Ecto neural progenitor cell (in vitro differentiated cells): ENCODE measurements around the gene CIC.

Experiments
- DNase-seq: peaks from one replicate; pipeline ENCODE4 v3.0.0-alpha.2; 2018; ENCODE audit warnings: low spot score

The CIC gene

GRCh38 chr19:42277821-42278451 is 8.9 kb downstream of the CIC start:
- DNase-seq = no peak

GRCh38 chr19:42278452-42279154 is 9.6 kb downstream of the CIC start:
- DNase-seq = no peak

- no peak for DNase-seq
Observed at GRCh38 chr19:42279155-42279901, 10.3 kb downstream of the CIC start.

- DNase-seq = peak; percentile 93
Observed at GRCh38 chr19:42279902-42280814, 11.1 kb downstream of the CIC start.

GRCh38 chr19:42280815-42281145 is 11.7 kb downstream of the CIC start:
- DNase-seq = no peak

GRCh38 chr19:42281146-42281826 is 12.2 kb downstream of the CIC start:
- peak; percentile 74 for DNase-seq

GRCh38 chr19:42281827-42282762 is 13.0 kb downstream of the CIC start:
- DNase-seq = peak; percentile 56

GRCh38 chr19:42282819-42283187 is 13.8 kb downstream of the CIC start:
- peak; percentile 51 for DNase-seq

- peak; percentile 97 for DNase-seq
Observed at GRCh38 chr19:42283188-42284065, 14.4 kb downstream of the CIC start.

GRCh38 chr19:42284066-42284501 is 15.0 kb downstream of the CIC start:
- DNase-seq = no peak

GRCh38 chr19:42284591-42285341 is 15.7 kb downstream of the CIC start:
- DNase-seq = peak; percentile 69

- DNase-seq = no peak
Observed at GRCh38 chr19:42285541-42285941, 16.5 kb downstream of the CIC start.

GRCh38 chr19:42285988-42286348 is 16.9 kb downstream of the CIC start:
- DNase-seq = no peak

- DNase-seq = no peak
Observed at GRCh38 chr19:42286349-42287016, 17.4 kb downstream of the CIC start.

- DNase-seq = no peak
Observed at GRCh38 chr19:42287017-42287826, 18.2 kb downstream of the CIC start.

GRCh38 chr19:42287827-42288107 is 18.7 kb downstream of the CIC start:
- DNase-seq = no peak

GRCh38 chr19:42288387-42288786 is 19.3 kb downstream of the CIC start:
- DNase-seq = no peak
